ENCODE results near the gene ATP8B1. TPM values are rescaled to one million over a fixed set of nuclear protein-coding genes. Genes with fewer than 3 reads are reported as not detected.
"Not testable (repeated sequence)": the region's sequence is repeated elsewhere in the genome, so short reads cannot be mapped to it uniquely, and the experiment has no call there.

Gene ATP8B1
- total RNA-seq, 1 donor from 2014 or later: 10.5 TPM

GRCh38 chr18:57744211-57744694 is 58.9 kb downstream of the ATP8B1 start:
- ATAC-seq: no peak
- intact Hi-C loops (cut with DNase I): loop anchor here (5.0 kb wide), 1 partner anchor 912 kb away; no protein-coding TSS in a partner anchor
- no peak for DNase-seq (ENCODE audit: low spot score)

DNA sequence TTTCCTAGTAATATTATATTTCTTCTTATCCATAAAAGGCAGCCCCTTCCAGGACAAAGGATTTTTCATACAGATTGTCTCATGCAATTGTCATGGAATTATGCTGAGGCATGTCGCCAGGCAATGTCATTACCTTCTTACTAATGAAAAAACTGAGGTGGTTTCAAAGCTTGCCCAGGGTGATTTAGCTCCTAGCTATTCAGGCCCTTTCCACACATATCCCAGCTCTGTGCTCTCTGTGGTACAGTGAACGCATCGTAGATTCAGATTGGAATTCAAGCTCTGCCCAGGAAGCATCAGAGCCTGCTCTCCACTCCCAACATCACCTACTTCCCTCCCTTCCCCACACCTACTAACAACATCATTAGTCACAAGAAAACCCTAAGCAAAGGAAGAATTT is 60.1 kb downstream of the ATP8B1 start:
- DNase-seq (ENCODE audit: low spot score) (no peak), ATAC-seq (no peak)
- intact Hi-C loops (cut with DNase I): loop anchor here (5.0 kb wide), 1 partner anchor 911 kb away; no protein-coding TSS in a partner anchor

- intact Hi-C loops (cut with DNase I): loop anchor here (5.0 kb wide), 1 partner anchor 909 kb away; no protein-coding TSS in a partner anchor
- DNase-seq (ENCODE audit: low spot score): no peak
- ATAC-seq: no peak
Measured at GRCh38 chr18:57741273-57741672, 61.8 kb downstream of the ATP8B1 start.

DNA sequence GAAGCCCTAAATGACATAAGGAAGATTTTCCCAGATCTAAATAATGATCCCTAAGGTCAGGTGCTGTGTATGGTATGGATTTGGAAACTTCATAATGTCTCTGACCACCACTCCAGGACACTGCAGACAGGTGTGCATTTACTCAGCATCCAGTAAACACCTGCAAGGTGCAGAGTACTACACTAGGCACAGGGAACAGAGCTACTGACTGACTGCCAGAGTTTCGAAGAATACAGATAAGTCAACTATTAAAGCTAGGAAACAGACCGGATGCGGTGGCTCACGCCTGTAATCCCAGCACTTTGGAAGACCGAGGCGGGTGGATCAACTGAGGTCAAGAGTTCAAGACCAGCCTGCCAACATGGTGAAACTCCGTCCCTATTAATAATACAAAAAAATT is 65.0 kb downstream of the ATP8B1 start:
- ATAC-seq (no peak), DNase-seq (ENCODE audit: low spot score) (no peak)
- intact Hi-C loops (cut with DNase I): no loop called here

DNA sequence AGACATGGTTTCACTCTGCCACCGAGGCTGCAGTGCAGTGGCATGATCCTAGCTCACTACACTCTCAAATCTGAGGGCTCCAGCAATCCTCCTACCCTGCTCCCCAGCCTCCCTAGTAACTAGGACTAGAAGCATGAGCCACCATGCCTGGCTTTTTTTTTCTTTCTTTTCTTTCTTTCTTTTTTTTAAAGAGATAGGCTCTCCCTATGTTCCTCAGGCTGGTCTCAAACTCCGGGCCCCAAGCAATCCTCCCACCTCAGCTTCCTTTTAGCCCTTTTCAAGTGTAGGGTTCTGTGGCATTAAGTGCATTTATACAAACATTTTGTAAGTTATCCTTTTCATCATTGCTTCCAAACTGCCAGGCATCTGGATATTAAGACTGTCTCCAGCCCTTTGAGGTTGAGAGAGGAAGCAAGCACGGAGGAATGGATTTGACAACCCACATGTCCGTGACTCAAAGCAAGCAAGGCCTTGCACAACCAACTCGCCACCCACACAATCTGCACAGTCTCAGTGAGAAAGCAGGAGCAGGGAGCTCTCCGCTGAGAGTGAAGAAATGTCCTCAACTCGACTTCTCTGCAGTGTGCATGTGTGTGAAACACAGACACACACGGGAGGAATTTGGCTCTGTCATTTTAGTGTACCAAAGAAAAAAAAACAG is 65.6 kb downstream of the ATP8B1 start:
- intact Hi-C loops (cut with DNase I): no loop called here
- DNase-seq (ENCODE audit: low spot score) (peak; percentile 64), ATAC-seq (peak; percentile 91)

DNA sequence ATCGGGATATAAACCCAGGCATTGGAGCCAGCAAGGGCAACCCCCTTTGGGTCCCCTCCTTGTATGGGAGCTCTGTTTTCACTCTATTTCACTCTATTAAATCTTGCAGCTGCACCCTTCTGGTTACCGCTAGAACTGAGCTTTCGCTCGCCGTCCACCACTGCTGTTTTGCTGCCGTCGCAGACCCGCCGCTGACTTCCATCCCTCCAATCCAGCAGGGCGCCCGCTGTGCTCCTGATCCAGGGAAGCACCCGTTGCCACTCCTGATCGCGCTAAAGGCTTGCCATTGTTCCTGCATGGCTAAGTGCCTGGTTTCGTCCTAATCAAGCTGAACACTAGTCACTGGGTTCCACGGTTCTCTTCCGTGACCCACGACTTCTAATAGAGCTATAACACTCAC is 68.1 kb downstream of the ATP8B1 start:
- DNase-seq (ENCODE audit: low spot score); ATAC-seq; intact Hi-C loops (cut with DNase I): not testable (repeated sequence)

DNA sequence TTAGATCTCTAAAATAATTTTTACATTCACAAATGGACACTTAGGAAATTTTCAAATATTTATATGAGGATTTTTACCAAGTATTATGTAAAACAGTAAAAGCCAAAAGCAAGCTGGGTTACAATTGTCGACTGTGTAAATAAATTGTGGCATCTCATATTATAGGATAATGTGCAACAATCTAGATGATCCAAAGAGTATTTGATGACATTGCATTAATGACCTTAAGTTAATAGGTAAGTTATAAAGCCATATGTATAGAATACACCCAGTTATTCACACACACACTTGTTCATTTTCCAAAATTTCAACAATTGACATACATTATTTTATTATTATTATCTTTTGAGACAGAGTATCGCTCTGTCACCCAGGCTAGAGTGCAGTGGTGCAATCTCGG is 69.3 kb downstream of the ATP8B1 start:
- intact Hi-C loops (cut with DNase I): no loop called here
- no peak for ATAC-seq
- DNase-seq (ENCODE audit: low spot score): no peak

DNA sequence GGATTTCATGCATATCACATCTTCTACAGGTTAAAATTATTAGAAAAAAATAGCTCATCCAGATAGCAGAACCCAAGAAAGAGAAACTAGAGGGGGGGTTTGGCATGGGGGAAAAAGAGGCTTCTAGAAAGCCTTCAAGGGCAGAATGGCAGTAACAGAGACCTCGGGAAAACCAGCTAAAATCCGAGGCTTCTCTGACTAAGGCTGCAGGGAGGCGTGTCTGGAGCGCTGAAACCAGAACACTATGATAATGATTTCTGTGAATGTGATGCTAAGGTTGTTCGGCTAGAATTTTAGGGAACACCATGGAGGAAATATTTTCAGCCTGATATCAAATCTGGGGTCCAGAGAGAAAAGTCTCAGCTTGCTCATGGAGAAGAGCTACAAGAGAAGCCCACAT is 73.0 kb downstream of the ATP8B1 start:
- intact Hi-C loops (cut with DNase I): no loop called here
- DNase-seq (ENCODE audit: low spot score) (no peak), ATAC-seq (no peak)

DNA sequence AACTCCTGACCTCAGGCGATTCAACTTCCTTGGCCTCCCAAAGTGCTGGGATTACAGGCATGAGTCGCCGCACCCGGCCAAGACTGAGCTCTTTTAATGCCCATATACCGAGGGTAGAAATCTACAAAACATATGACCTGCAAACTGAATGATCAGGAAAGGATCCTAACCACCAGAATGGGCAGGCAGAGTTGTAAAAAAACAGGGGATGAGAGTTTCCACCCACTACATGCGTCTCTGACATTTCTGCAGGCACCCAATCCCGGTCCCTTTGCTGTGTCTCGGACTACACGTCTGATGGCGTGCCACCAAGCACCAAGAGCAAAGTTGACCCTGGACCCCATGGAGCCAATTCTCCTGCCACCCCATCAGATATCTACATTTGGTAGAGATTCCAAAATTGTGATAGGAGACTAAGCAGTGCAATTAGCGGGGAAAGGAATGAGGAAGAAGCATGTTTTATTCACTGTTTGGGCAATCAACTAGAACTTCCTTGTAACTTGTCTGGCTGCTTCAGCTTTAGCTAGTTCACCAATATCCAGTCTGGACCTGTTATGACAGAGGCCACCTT is 74.1 kb downstream of the ATP8B1 start:
- intact Hi-C loops (cut with DNase I): no loop called here
- no peak for ATAC-seq
- DNase-seq (ENCODE audit: low spot score): no peak

DNA sequence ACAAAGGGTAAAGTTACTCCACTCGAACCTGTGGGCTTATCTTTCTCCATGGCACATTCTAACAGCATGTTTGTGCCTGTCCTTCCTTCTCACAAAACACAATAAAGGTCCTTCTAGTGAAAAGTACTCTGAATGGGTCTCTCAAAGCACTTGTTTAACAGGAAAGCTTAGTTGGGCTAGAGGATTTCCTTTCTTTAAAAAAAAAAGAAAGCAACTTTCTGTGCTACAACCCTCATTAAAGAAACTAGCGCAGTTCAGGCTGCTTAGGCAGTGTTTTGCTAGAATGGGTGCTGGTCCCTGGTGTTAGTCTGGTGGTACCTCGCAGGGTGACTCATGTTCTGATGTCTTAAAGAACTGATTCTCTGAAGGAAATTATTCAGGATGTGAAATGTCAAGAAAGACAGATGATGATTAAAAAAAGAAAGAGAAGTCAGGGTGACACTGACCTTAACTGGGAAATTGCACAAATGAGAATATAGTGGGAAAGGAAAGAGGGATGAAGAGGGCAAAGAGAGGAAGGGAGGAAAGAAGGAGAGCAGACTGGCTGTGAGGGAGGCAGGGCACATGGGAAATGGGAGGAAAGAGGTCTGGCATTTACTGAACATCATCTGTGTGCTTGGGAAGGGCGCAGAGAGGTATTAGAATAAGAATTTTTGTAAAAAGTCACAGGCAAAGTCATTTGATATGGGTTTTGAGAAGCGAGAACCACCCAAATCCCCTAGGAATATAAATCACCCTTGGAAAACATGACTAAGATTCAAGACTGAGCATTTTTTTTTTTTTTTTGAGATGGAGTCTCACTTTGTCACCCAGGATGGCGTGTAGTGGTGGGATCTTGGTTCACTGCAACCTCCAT is 74.9 kb downstream of the ATP8B1 start:
- ATAC-seq: no peak
- intact Hi-C loops (cut with DNase I): no loop called here
- no peak for DNase-seq (ENCODE audit: low spot score)

- not testable (repeated sequence) for DNase-seq (ENCODE audit: low spot score)
Measured at GRCh38 chr18:57719211-57719935, 83.7 kb downstream of the ATP8B1 start.

DNA sequence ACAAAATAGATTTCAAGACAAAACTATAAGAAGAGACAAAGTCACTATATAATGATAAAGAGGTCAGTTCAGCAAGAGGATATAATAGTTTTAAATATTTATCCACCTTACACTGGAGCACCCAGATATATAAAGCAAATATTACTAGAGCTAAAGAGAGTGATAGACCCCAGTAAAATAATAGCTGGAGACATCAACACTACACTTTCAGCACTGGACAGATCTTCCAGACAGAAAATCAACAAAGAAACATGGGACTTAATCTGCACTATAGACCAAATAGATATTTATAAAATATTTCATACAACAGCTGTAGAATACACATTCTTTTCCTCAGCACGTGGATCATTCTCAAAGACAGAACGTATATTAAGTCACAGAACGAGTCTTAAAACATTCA is 86.6 kb downstream of the ATP8B1 start:
- DNase-seq (ENCODE audit: low spot score): no peak
- intact Hi-C loops (cut with DNase I): no loop called here
- no peak for ATAC-seq

More at GRCh38 chr18:57719211-57719935, 83.7 kb downstream of the ATP8B1 start:
- ATAC-seq; intact Hi-C loops (cut with DNase I): not testable (repeated sequence)

DNA sequence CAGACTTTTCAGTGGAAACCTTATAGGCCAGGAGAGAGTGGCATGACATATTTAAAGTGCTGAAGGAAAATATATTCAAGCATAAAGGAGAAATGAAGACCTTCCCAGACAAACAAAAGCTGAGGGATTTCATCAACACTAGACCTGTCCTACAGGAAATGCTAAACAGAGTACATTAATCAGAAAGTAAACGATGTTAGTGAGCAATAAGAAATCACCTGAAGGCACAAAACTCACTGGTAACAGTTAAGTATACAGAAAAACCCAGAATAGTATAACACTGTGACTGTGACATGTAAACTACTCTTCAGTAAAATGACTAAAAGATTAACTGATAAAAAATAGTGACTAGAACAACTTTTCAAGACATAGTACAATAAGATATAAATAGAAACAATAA is 87.4 kb downstream of the ATP8B1 start:
- intact Hi-C loops (cut with DNase I): no loop called here
- no peak for DNase-seq (ENCODE audit: low spot score)
- ATAC-seq: no peak

DNA sequence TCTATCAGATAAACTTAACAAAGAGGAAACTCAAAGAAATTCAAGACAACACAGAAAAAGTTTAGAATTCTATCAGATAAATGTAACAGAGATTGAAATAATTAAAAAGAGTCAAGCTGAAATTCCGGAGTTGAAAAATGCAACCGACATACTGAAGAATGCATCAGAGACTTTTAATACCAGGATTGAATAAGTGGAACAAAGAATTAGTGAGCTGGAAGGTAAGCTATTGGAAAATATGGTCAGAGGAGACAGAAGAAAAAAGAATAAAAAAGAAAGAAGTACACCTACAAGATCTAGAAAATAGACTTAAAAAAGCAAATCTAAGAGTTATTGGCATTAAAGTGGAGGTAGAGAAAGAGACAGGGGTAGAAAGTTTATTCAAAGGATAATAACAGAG is 88.0 kb downstream of the ATP8B1 start:
- DNase-seq (ENCODE audit: low spot score): no peak
- ATAC-seq: no peak

DNA sequence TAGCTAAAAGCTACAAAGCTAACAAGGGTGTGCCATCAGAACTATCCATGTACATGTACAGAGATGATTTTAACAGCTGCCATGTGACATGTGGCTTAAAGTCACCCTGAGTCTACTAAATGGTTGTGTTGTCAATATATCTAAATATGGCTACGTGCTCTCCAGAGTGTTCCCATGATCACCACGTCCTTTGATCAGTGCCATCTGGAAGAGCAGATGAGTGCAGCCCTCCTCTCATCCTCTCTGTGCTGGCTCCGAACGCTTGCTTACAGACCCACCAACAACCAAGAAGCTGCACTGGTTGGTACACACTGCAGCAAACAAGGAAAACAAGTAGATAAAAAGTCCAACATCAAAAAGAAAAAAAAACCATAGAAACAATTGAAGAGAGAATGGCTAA is 92.9 kb downstream of the ATP8B1 start:
- intact Hi-C loops (cut with DNase I): no loop called here
- ATAC-seq (no peak), DNase-seq (ENCODE audit: low spot score) (no peak)

More for the DNA sequence above, 88.0 kb downstream of the ATP8B1 start:
- intact Hi-C loops (cut with DNase I): no loop called here

DNA sequence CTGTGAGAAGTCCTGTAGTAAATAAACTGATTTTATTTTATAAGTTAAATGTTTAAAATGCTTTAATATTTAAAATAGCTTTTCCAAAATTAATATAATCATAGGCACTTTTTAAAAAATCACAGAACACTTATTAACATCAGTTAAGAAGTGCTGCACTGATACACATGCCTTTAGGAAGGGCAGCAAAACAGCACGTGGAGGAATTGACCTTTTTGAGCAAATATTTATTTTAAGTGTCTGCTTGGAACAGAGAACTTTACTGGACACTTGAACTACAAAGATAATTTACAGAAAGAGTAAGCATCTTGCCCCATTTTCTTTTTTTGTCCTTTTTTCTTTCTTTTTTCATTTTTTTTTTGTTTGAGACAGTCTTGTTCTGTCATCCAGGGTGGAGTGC is 93.8 kb downstream of the ATP8B1 start:
- ATAC-seq (no peak), DNase-seq (ENCODE audit: low spot score) (no peak)
- intact Hi-C loops (cut with DNase I): no loop called here

- no peak for DNase-seq (ENCODE audit: low spot score)
- ATAC-seq: no peak
- intact Hi-C loops (cut with DNase I): no loop called here
Measured at GRCh38 chr18:57708288-57708687, 94.8 kb downstream of the ATP8B1 start.

DNA sequence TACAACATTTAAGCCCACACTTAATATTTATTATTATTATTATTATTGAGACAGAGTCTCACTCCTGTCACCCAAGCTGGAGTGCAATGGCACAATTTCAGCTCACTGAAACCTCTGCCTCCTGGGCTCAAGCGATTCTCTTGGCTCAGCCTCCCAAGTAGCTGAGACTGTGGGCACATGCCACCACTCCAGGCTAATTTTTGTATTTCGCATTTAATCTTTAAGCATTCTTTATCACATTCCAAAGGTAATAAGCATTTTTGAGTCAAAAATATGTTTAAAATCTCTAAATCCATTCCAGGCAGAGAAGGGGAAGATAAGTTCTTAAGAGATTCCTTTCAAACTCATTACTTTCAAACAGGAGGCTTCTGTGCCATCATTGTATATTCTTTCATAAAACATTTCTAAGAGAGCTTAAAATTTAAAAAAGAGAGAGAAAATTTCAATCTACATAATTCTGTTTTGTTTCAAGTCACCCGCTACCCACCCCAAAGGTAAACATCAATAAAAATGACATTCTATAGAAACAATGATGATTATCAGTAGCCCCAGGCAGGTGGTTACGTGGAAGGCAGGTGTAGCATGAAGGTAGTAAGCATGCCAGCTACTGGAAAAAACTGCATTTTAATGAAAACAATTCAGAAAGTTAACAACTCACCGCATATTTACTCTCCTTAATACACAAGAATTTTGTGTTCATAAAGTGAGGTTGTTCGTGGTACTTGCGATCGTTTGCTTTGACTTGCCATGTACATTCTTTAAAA is 97.1 kb downstream of the ATP8B1 start:
- ATAC-seq: no peak
- intact Hi-C loops (cut with DNase I): no loop called here
- DNase-seq (ENCODE audit: low spot score): no peak

Measured in sciatic nerve (tissue), 2 donors.